ENCODE measurements around the gene TBC1D22A. TPM values are rescaled to one million over a fixed set of nuclear protein-coding genes. Genes with fewer than 3 reads are reported as not detected.

Gene TBC1D22A
- polyA plus RNA-seq, 1 donor from 2014 or later: 9.3 TPM

- Histone ChIP-seq H3K9me3 (ENCODE audit: low read length) (no peaks in the 10 kb centered on the region), H3K36me3 (ENCODE audit: insufficient read depth, low read length) (no peaks in the 10 kb centered on the region)
- TF ChIP-seq RAD21 (conservative IDR thresholded peaks at IDR 0.05): no peak
- no peak for TF ChIP-seq POLR2AphosphoS5 (IDR thresholded peaks at IDR 0.05)
- no peak for TF ChIP-seq EP300 (conservative IDR thresholded peaks at IDR 0.05; ENCODE audit: poor library complexity, severe bottlenecking)
- no peak for TF ChIP-seq CTCF (IDR thresholded peaks at IDR 0.05; ENCODE audit: poor library complexity, severe bottlenecking)
- TF ChIP-seq TAF1 (IDR thresholded peaks at IDR 0.05; ENCODE audit: low read depth): no peak
- no peak for TF ChIP-seq REST (IDR thresholded peaks at IDR 0.05; ENCODE audit: borderline replicate concordance)
- no peak for TF ChIP-seq MXI1 (conservative IDR thresholded peaks at IDR 0.05; ENCODE audit: poor library complexity, severe bottlenecking)
- TF ChIP-seq EZH2 (IDR thresholded peaks at IDR 0.05; ENCODE audit: borderline replicate concordance, insufficient read depth, low read length, poor library complexity, severe bottlenecking): no peak
- TF ChIP-seq SMC3 (conservative IDR thresholded peaks at IDR 0.05; ENCODE audit: poor library complexity): no peak
These were observed 166.7 kb downstream of the TBC1D22A start for GRCh38 chr22:46929046-46929709.

GRCh38 chr22:46929710-46930204, 167.3 kb downstream of the TBC1D22A start:
- Histone ChIP-seq H3K27me3 (ENCODE audit: insufficient read depth, low read depth, low read length) (no peaks in the 10 kb centered on the region), H2AFZ (ENCODE audit: low read depth, low read length) (no peak overlapping the region), H3K79me2 (replicated peaks; ENCODE audit: insufficient read depth, low read length) (no peaks in the 10 kb centered on the region), H3F3A (ENCODE audit: insufficient read depth, low read length, poor library complexity, severe bottlenecking) (no peaks in the 10 kb centered on the region), H3K36me3 (ENCODE audit: insufficient read depth, low read length) (no peaks in the 10 kb centered on the region), H3K4me2 (ENCODE audit: low read length) (no peak overlapping the region), H3K9me2 (ENCODE audit: insufficient read depth, low read length) (no peaks in the 10 kb centered on the region), H3K9ac (ENCODE audit: low read length) (no peak overlapping the region), H3K9me3 (ENCODE audit: low read length) (no peaks in the 10 kb centered on the region), H3K4me3 (ENCODE audit: low read length) (no peak overlapping the region), H4K20me1 (ENCODE audit: insufficient read depth) (no peaks in the 10 kb centered on the region), H3K27ac (ENCODE audit: low read length) (no peak overlapping the region)
- TF ChIP-seq POLR2AphosphoS5 (IDR thresholded peaks at IDR 0.05) (no peak), TAF1 (IDR thresholded peaks at IDR 0.05; ENCODE audit: low read depth) (no peak)

More at GRCh38 chr22:46929046-46929709, 166.7 kb downstream of the TBC1D22A start:
- Histone ChIP-seq H3K27me3 (ENCODE audit: insufficient read depth, low read depth, low read length) (no peaks in the 10 kb centered on the region), H3K4me2 (ENCODE audit: low read length) (no peak overlapping the region), H3F3A (ENCODE audit: insufficient read depth, low read length, poor library complexity, severe bottlenecking) (no peaks in the 10 kb centered on the region), H3K27ac (ENCODE audit: low read length) (no peak overlapping the region), H2AFZ (ENCODE audit: low read depth, low read length) (no peak overlapping the region), H4K20me1 (ENCODE audit: insufficient read depth) (no peaks in the 10 kb centered on the region), H3K9ac (ENCODE audit: low read length) (no peak overlapping the region), H3K79me2 (replicated peaks; ENCODE audit: insufficient read depth, low read length) (no peaks in the 10 kb centered on the region), H3K4me3 (ENCODE audit: low read length) (no peak overlapping the region), H3K9me2 (ENCODE audit: insufficient read depth, low read length) (no peaks in the 10 kb centered on the region)
